ENCODE results near the gene ADIPOQ.
"Not testable (repeated sequence)": the region's sequence is repeated elsewhere in the genome, so short reads cannot be mapped to it uniquely, and the experiment has no call there.

ADIPOQ gene

DNA sequence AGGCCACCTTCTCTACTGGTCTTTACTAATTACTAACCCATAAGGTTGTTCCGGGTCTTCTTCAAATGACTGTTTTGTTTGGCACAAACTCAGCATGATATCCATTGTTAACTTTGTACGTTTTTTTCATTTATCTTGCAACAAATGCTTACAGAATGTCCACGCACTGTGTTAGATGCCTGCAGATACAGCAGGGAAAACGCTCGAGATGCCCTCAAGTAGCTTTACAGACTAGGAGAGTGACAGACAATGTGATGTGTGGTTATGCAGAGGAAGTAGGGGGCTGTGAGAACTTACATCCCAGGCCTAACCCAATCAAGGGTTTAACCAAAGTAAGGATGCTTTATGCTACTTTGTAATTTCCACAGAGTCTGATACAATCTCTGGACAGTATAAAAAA, 35.3 kb upstream of the ADIPOQ start:
- Mint-ChIP-seq H3K27ac (no peak overlapping the region), H3K36me3 (ENCODE audit: low read depth) (peaks cover 18% of the 10 kb centered on the region), H3K9me3 (no peaks in the 10 kb centered on the region), H3K4me1 (peaks cover 25% of the 10 kb centered on the region), H3K27me3 (ENCODE audit: low read depth, poor library complexity) (peaks cover 3% of the 10 kb centered on the region), H3K4me3 (peak overlapping the region; percentile 88)
- TF ChIP-seq, protein P1, sequence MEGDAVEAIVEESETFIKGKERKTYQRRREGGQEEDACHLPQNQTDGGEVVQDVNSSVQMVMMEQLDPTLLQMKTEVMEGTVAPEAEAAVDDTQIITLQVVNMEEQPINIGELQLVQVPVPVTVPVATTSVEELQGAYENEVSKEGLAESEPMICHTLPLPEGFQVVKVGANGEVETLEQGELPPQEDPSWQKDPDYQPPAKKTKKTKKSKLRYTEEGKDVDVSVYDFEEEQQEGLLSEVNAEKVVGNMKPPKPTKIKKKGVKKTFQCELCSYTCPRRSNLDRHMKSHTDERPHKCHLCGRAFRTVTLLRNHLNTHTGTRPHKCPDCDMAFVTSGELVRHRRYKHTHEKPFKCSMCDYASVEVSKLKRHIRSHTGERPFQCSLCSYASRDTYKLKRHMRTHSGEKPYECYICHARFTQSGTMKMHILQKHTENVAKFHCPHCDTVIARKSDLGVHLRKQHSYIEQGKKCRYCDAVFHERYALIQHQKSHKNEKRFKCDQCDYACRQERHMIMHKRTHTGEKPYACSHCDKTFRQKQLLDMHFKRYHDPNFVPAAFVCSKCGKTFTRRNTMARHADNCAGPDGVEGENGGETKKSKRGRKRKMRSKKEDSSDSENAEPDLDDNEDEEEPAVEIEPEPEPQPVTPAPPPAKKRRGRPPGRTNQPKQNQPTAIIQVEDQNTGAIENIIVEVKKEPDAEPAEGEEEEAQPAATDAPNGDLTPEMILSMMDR (IDR thresholded peaks at IDR 0.05), result no peak
- no peak for DNase-seq

DNA sequence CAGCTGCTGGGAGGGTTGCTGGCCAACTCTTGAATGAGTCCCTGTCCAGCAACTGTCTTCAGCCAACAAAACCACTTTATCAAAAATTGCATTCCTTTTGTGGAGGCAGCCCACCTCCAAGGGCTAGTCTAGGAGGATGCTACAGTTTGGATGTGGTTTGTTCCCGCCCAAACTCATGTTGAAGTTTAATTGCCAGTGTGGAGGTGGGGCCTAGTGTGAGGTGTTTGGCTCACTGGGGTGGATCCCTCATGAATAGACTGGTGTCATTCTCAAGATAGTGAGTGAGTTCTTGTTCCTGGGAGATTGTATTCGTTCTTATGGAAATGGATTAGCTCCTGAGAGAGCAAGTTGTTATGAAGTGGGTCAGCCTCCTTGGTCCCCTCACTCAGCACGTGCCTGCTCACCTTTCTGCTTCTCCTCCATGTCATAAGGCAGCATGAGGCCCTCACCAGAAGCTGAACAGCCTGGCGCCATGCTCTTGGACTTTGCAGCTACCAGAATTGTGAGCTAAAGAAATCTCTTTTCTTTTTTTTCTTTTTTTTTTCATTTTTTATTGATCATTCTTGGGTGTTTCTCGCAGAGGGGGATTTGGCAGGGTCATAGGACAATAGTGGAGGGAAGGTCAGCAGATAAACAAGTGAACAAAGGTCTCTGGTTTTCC, 32.0 kb upstream of the ADIPOQ start:
- no peak overlapping the region for H3K4me3 Mint-ChIP-seq
- H3K27ac Mint-ChIP-seq, result no peak overlapping the region
- DNase-seq, result no peak
- TF ChIP-seq, protein P1 (IDR thresholded peaks at IDR 0.05), result no peak
- peaks cover 19% of the 10 kb centered on the region for H3K4me1 Mint-ChIP-seq
- H3K27me3 Mint-ChIP-seq (ENCODE audit: low read depth, poor library complexity), result peaks cover 8% of the 10 kb centered on the region
- H3K36me3 Mint-ChIP-seq (ENCODE audit: low read depth), result no peaks in the 10 kb centered on the region
- H3K9me3 Mint-ChIP-seq, result peaks cover 3% of the 10 kb centered on the region

DNA sequence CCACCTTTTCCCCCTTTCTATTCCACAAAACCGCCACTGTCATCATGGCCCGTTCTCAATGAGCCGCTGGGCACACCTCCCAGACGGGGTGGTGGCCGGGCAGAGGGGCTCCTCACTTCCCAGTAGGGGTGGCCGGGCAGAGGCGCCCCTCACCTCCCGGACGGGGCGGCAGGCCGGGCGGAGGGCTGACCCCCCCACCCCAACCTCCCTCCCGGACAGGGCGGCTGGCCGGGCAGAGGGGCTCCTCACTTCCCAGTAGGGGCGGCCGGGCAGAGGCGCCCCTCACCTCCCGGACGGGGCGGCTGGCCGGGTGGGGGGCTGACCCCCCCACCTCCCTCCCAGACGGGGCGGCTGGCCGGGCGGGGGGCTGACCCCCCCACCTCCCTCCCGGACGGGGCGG, 31.2 kb upstream of the ADIPOQ start:
- H3K27ac Mint-ChIP-seq; DNase-seq; H3K36me3 Mint-ChIP-seq (ENCODE audit: low read depth); H3K4me3 Mint-ChIP-seq; H3K27me3 Mint-ChIP-seq (ENCODE audit: low read depth, poor library complexity); H3K9me3 Mint-ChIP-seq: not testable (repeated sequence)
- H3K4me1 Mint-ChIP-seq, result peaks cover 22% of the 10 kb centered on the region

DNA sequence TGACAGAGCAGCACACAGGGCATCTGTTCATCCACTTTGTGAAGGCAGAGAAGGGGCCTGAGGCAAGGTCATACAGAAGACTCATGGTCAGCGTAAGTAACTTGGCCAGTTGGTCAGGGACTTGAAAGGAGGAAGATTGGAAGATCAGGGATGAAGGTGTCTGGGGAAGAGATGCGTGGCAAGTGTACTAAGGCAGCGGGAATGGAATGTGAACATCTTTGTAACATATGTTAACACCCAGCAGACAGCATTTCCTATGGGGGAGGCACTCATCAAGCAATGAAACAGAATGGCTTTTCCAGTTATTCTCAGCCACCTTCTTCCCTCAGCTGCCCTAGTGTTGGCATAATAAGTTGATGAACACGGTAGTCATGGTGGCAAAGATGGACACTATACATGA, 28.4 kb upstream of the ADIPOQ start:
- H3K27ac Mint-ChIP-seq, result no peak overlapping the region
- TF ChIP-seq, protein P1 (IDR thresholded peaks at IDR 0.05), result no peak
- peaks cover 15% of the 10 kb centered on the region for H3K4me1 Mint-ChIP-seq
- H3K9me3 Mint-ChIP-seq, result peaks cover 3% of the 10 kb centered on the region
- H3K27me3 Mint-ChIP-seq (ENCODE audit: low read depth, poor library complexity), result peaks cover 8% of the 10 kb centered on the region
- H3K36me3 Mint-ChIP-seq (ENCODE audit: low read depth), result no peaks in the 10 kb centered on the region
- no peak for DNase-seq
- H3K4me3 Mint-ChIP-seq, result no peak overlapping the region

DNA sequence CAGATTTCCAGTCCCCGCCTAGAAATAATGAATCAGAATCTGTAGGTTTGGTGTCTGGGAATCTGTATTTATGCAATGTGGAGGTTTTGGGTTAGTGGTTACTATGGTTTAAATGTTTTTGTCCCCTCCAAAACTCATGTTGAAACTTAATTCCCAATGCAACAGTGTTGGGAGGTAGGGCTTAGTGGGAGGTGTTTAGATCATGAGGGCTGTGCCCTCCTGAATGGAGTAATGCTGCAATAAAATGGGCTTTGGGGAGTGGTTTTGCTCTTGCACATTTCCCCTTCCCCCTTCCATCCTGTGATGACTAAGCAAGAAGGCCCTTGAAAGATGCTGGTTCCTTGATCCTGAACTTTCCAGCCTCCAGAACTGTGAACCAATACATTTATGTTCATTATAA, 27.1 kb upstream of the ADIPOQ start:
- H3K4me3 Mint-ChIP-seq, result no peak overlapping the region
- peaks cover 7% of the 10 kb centered on the region for H3K27me3 Mint-ChIP-seq (ENCODE audit: low read depth, poor library complexity)
- H3K36me3 Mint-ChIP-seq (ENCODE audit: low read depth), result no peaks in the 10 kb centered on the region
- no peak for DNase-seq
- H3K9me3 Mint-ChIP-seq, result peaks cover 3% of the 10 kb centered on the region
- TF ChIP-seq, protein P1 (IDR thresholded peaks at IDR 0.05), result no peak
- H3K4me1 Mint-ChIP-seq, result peaks cover 15% of the 10 kb centered on the region
- H3K27ac Mint-ChIP-seq, result no peak overlapping the region

DNA sequence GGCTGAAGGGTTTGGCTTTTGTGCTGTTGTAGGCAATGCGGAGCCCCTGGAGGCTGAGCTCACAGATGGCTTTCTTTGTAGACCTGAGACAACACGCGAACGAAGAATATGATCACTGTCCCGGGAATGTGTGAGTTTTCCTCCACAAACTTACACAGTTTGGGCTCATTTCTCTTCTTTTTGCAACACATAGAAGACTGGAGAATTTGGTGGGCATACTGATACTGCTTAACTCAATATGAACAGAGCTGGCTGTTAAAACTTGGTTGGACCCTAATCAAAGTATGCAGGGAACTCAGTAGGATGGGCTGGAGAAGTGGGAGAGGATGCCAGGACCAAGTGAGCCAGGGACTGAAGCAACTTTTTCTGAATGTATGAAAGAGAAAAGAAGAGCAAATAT, 24.0 kb upstream of the ADIPOQ start:
- Mint-ChIP-seq H3K9me3 (no peaks in the 10 kb centered on the region), H3K27ac (no peak overlapping the region), H3K4me3 (no peak overlapping the region), H3K27me3 (ENCODE audit: low read depth, poor library complexity) (peaks cover 3% of the 10 kb centered on the region), H3K36me3 (ENCODE audit: low read depth) (no peaks in the 10 kb centered on the region), H3K4me1 (peaks cover 15% of the 10 kb centered on the region)
- TF ChIP-seq, protein P1 (IDR thresholded peaks at IDR 0.05), result no peak
- no peak for DNase-seq

All from nephron progenitor cell (in vitro differentiated cells).